Osteoblast (primary cell): ENCODE measurements around the gene C3orf80. TPM values are rescaled to one million over a fixed set of nuclear protein-coding genes. Genes with fewer than 3 reads are reported as not detected.

Experiments used
- DNase-seq: peaks from one replicate; pipeline ENCODE4 v3.0.0; 2011; ENCODE audit warnings: low spot score, mixed read lengths; ENCODE audit not compliant: insufficient read length; ENCODE audit errors: missing footprints
- H2AFZ ChIP-seq: 2 replicates; pipeline ENCODE4 v1.6.0; 2011; ENCODE audit warnings: mild to moderate bottlenecking, low read length
- H3K27ac ChIP-seq: 2 replicates; pipeline ENCODE4 v1.5.1; 2011; ENCODE audit warnings: mild to moderate bottlenecking, low read depth, low read length, moderate library complexity
- H3K27me3 ChIP-seq: 2 replicates; pipeline ENCODE4 v1.6.0; 2012; ENCODE audit warnings: mild to moderate bottlenecking, control low read depth, inconsistent platforms, low read length, moderate library complexity; ENCODE audit not compliant: insufficient read depth
- H3K36me3 ChIP-seq: 2 replicates; pipeline ENCODE4 v1.5.1; 2011; ENCODE audit warnings: mild to moderate bottlenecking, low read length, control low read depth, moderate library complexity; ENCODE audit not compliant: insufficient read depth
- H3K4me1 ChIP-seq: 2 replicates; pipeline ENCODE4 v1.5.1; 2011; ENCODE audit warnings: mild to moderate bottlenecking, low read length, control low read depth, moderate library complexity; ENCODE audit not compliant: insufficient read depth
- H3K4me2 ChIP-seq: 2 replicates; pipeline ENCODE4 v1.6.0; 2011; ENCODE audit warnings: mild to moderate bottlenecking, low read length; ENCODE audit not compliant: insufficient read depth
- H3K4me3 ChIP-seq: fragments of 200-600 bp; sonication (generic); 3 replicates; pipeline ENCODE4 v1.5.1; 2012; ENCODE audit warnings: mild to moderate bottlenecking, low read length, inconsistent platforms; ENCODE audit not compliant: insufficient read depth
- H3K79me2 ChIP-seq: 2 replicates; pipeline ENCODE4 v1.6.0; 2012; ENCODE audit warnings: mild to moderate bottlenecking, low read length, control low read depth, inconsistent platforms; ENCODE audit not compliant: insufficient read depth
- H3K9me3 ChIP-seq: 2 replicates; pipeline ENCODE4 v1.5.1; 2011; ENCODE audit warnings: low read depth, low read length, control low read depth
- H4K20me1 ChIP-seq: 2 replicates; pipeline ENCODE4 v1.6.0; 2012; ENCODE audit warnings: mild to moderate bottlenecking, low read length, control low read depth; ENCODE audit not compliant: insufficient read depth
- CTCF ChIP-seq: IDR thresholded peaks from 2 replicates; pipeline ENCODE4 v1.5.1; 2011; ENCODE audit warnings: mild to moderate bottlenecking, low read depth, low read length, moderate library complexity; ENCODE audit errors: extremely low read depth
- total RNA-seq: library from RNA; depleted of rRNA; stranded (reverse); fragments of >200 nt; gene quantifications from 2 replicates; pipeline ENCODE4 v1.2.3, GENCODE V29; 2012

Gene C3orf80
- total RNA-seq, 1 donor, result 2.2 TPM

DNA sequence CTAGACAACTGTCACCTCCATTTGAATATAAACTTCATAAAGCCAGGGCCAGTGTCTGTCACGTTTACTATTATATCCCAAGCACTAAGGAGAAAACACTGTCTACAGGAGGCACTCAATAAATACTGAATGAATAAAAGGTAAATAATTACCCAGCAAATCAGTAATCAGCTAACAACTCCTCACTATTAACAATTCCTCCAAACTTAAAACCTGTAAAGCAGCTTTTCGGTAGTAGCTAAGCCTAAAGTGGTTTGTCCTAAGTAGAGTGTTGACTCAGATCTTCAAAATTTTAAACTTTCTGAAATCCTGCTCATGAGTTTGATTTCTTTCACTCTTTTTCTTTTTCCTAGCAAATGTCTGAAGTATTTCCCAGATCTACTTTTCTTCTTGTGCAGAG, 39.9 kb downstream of the C3orf80 start:
- Histone ChIP-seq H3K27ac (no peak overlapping the region), H3K79me2 (no peaks in the 10 kb centered on the region), H3K27me3 (no peaks in the 10 kb centered on the region), H3K4me1 (no peaks in the 10 kb centered on the region), H3K36me3 (peaks cover 9% of the 10 kb centered on the region), H3K4me2 (no peak overlapping the region), H4K20me1 (no peaks in the 10 kb centered on the region), H2AFZ (no peak overlapping the region), H3K9me3 (no peaks in the 10 kb centered on the region), H3K4me3 (no peak overlapping the region)
- no peak for TF ChIP-seq CTCF
- no peak for DNase-seq

Other genes starting within 250 kb of the C3orf80 start
- 3.2 and 4.7 TPM in 2 replicates for gene IL12A, start 236.6 kb upstream of the C3orf80 start, total RNA-seq
- 63.0 and 63.6 TPM in 2 replicates for gene IFT80, start 173.8 kb downstream of the C3orf80 start, total RNA-seq
- 32.9 and 44.2 TPM in 2 replicates for gene SMC4, start 174.2 kb downstream of the C3orf80 start, total RNA-seq
- 21.5 and 22.1 TPM in 2 replicates for gene TRIM59, start 224.4 kb downstream of the C3orf80 start, total RNA-seq